ENCODE data around the gene COBL.
A peak's percentile ranks its signal among the peaks of the same experiment; 100 is the strongest.
"Not testable (repeated sequence)": the region's sequence is repeated elsewhere in the genome, so short reads cannot be mapped to it uniquely, and the experiment has no call there.

Gene COBL

DNA sequence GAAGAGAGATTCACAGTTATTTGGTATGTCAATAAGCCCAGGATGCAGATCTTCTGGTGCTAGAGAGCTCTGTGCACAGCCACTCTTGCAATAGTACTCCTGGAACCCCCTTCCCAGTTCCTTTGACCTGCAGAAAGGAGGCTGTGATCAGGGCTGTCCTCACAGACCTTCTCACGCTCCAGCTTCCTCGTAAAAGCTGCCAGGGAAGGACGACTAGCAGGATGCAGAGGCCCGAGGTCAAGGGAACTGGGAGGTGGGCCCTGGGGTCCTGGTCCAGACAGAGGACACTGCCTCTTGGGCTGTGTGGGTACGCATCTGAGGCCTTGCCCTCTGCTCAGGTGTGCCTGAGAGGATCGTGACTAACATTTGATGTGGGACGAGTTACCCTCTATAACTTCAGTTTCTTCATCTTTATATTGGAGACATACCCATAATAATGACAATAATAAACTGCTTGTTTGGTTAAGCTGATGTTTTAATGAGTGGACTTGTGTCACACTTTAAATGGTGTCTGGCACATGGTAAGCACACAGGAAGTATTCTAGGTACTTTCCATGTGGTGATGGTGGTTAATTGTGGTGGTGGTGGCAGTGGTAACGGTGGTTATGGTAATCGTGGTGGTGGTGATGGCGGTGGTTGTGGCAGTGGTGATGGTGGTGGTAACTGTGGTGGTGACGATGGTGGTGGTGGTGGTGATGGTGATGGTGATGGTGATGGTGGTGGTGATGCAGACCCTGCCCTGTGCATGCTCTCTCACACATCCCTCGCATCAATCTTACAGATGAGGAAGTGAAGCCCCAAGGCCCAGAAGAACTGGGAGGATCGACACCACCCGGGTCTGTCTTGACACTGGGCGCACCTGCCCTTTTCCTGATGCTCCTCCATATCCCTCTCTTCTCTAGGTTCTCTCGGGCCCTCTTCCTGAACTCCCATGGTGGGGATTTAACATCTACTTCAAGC lies 298.8 kb downstream of the COBL start:
- no peak for DNase-seq

DNA sequence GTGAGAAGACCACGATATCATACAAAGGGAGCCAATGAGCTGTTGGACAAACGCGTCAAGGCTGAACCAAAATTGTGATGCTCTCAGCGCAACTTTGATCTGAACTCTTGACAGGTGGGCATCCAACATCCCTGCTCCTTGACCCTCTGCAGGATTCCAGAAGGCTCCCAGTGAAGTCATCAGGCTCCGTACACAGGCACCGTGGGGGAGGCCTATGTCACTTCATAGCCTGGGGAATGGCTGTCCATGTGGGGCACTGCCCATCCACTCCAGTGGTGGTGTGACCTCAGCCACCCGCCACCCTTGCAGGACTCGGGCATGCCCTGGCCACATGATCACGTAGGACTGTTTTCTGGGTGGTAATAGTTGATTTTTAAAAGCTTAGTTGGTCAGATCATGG lies 300.1 kb downstream of the COBL start:
- no peak for DNase-seq

DNA sequence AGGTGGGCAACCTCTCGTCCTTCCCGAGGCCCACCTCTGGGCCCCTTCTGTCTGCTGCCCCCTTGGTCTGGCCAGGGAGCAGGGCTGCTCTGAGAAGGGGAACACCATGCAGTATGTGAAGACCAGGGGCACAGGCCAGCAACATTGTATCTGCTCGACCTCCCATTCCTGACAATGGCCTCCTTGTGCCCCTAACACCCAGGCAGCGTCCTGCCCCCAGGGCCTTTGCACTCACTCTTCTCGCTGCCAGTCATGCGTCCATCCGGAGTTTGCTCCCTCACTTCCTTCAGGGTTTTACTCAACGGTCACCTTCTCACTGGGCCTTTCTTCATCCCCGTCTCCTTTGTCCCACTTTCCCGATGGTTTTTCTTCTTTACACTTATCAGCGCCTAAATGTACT lies 301.0 kb downstream of the COBL start:
- DNase-seq = no peak

DNA sequence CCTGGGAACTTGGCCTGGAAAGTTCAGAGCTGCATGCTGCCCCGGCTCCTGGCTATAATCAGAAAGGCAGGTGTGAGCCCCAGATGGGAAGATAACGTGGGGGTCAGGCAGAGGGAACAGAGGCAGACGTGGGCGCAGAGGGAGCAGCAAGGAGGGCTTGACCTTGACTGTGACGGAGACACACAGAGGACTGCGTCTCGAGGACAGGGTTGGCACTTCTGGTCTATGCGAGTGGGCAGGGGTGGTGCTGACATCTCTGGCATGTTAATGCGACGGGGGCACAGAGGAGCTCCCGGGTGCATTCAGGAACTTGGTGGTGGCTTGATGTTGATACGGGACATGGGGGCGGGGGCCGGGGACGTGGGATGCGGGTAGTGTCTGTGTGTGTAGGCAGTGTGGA lies 301.8 kb downstream of the COBL start:
- no peak for DNase-seq

DNA sequence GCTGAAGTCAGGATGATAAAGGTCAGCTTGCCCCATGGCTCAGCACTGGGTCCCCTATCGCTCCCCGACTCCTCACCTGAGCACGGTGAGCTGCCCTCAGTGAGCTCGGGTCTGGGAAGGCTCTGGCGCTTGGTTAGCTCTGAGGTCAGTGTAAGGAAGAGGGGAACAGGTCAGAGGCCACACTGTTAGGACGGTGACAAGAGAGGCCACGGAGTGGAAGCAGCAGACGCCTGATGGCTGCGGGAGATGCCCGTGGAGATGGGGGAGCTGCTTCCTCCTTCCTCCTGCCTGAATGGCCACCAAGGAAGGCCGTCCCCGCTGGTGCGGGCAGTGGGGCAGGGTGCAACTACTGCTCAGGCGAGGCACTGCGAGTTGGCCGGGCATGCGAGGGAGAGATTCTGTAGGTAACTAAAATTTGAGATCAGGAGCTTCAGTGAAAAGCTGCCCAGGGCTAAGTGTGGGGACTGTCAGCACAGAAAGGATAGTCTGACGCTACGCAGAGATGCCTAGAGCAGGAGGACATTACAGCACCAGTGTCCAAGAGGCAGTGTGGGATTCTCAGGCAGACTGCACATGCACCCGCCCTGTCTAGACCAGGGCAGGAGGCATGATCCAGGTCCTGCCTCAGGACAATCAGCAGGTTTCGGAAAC lies 302.6 kb downstream of the COBL start:
- DNase-seq = no peak

DNA sequence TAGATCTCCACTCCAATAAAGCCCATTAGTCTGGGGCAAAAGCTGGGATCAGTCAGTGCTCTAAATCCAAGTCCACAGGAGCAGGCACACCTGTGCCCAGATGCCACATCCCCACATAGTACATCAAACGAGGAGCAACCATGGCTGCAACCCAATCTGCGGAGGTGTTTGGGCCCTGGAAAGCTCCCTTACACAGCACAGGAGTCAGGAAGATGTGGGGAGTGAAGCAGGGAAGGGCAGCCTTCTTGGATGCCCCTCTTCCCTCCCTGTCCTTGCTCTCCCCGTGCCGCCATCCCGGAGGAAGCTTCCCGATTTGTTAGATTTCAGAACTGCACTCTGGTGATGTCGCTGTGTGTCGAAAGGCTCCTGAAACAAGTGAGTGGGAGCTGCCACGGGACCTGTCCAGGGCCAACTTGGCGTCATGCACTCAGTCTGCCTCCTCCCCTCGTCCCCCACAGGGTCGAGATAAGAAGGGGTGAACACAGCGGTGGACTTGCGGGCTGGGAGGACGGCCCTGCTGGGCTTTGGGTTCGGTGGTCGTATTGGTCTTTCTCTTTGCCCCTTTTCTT lies 303.3 kb downstream of the COBL start:
- no peak for DNase-seq

DNA sequence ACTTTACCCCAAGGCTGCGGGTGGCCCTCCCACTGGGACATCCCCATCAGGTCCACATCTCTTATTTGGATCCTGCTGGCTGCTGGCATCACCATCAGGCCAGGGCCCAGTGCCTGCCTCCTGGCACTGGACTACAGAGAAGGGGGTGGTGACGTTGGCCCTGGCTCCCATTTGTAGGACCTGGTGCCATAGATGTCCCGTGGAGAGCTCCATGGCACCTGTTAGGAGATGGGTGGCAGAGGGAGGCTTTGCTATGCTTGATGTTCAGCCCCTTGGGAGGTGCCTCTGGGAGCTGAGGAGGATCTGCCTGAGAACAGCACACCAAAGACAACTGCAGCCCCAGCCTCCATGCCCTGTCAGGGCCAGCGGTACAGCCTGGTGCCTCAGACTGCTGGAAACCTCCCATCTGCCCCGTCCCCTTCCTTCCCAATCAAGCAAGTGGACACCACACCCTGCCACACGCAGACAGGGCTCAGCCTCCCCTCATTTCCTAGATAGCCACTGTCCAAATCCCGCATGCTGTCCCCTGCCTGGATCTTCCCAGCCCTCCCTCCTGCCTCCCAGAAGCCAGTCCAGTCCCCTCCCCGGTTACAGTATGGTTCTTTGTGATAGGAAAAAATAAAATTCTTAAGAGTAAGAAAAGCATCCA lies 303.9 kb downstream of the COBL start:
- DNase-seq = no peak

DNA sequence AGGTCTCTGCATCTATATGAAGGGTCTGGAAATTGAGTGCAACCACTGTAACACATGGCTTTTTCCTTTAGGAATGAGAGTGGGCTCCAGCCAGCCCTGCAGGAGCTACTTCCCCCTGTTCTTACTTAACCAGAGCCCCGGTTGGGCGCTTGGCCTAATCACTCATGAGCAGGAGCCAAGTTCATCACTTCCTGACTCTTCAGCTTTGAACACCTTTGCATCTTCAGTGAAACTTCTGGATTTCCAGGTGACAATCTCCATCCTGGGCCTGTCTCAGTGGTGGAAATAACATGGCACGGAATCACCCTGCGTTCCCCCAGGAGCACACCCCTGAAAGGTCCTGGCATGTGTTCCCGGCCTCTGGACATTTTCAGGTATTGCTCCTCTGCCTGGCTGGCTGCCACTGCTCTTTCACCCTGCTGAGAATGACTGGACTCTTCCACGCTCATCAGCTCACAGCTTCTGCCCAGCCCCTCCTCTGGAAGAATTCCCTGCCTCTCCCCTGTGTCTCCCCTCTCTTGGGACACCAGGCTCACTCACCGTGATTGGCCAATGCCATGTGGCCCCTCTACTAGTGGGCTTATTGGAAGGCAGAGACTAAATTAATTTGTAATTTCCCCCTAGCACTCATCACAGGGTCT lies 304.8 kb downstream of the COBL start:
- DNase-seq = no peak

DNA sequence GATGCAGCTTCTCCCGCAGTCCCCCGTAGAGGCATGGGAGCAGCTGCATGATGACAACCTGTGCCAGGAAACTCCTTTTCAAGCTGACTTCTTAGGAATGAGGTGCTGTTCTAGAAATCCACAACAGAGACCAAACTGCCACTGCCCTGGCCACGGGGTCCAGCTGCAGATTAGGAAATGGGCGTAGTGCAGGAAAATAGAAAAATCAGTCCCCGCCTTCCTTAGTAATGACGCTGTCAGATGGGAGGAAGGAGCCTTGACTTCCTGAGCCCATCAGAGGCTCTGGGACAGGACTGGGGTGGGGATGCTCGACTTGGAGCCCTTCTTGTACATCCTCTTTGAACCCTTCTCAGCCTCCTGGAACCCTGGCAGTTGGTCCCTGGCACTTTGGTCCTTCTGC lies 306.1 kb downstream of the COBL start:
- no peak for DNase-seq

DNA sequence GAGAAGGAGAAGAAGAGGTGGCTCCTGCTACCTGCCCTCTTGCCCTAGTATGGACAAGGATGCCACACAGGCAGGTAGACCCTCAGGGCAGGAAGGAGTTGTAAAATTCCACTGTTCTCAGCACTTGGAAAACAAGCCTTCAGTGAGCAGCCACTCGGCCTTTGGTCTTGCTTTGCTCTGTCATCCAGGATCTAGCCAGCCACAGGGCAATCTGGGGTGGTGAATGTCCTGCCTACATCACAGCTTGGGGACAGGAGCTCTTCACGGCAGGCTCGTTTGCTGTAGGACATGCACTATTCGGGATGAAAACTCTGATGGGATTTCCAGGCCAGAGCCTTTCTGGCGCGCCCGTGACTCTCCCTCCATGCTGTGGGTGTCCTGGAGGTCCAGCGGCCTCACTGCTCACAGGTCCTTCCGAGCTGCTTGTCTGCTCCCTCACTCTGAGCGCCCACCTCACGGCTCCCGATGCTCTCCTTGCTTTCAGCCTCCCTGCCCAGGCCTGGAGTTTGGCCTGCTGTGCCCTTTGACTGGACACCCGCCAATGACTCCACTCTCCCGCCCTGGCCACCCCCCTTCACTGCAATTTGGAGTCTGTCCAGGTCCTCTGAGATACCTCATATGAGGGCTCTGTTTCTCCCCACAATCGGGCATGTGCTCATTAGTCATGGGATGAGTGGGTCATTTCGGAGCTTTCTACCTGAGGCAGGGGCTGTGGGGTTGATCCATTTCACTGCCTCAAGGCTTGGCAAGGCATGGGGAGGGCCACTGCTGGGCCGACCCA lies 306.7 kb downstream of the COBL start:
- no peak for DNase-seq

DNA sequence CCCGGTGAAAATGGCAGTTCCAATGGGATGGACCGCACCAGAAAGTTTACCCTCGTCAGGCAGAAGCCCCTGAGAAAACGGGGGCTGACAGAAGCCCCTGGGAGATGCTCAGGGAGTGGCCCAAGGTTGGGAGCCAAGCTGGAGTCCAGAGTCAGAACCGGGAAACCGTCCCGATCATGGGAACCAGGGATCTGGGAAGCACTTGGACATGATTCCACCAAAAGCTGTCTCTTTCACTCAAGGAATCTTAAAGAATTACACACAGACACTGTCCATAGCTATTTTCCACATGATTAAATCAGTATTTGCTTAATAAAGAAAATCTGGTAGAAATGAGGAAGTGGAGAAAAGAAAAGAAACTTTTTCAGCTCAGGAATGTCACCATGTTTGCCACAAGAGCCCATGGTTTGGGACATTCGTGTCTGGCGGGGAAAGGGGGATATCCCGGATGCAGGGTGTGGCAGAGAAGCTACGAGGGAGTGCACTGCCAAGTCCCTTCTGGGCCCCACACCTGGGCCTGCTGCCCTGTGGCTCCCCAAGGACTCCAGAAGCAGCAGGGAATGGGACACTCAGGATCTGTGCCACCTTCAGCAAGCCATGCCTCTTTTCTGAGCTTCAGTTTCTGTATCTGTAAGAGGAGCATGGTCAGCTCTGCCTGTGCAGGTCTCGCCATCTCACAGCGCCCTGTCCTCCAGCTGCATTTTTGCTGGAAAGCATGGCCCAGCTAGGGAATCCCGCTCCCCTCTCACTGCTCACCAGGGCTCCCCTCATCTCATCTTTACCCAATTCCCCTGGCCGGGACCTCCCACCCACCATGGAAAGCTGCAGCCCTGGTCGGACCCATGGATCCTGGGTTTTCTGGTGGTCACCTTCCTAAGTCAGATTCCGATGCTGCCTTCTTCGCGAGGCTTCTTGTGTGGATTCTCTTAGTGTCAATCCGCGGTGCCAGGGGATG lies 308.8 kb downstream of the COBL start:
- DNase-seq = no peak

DNA sequence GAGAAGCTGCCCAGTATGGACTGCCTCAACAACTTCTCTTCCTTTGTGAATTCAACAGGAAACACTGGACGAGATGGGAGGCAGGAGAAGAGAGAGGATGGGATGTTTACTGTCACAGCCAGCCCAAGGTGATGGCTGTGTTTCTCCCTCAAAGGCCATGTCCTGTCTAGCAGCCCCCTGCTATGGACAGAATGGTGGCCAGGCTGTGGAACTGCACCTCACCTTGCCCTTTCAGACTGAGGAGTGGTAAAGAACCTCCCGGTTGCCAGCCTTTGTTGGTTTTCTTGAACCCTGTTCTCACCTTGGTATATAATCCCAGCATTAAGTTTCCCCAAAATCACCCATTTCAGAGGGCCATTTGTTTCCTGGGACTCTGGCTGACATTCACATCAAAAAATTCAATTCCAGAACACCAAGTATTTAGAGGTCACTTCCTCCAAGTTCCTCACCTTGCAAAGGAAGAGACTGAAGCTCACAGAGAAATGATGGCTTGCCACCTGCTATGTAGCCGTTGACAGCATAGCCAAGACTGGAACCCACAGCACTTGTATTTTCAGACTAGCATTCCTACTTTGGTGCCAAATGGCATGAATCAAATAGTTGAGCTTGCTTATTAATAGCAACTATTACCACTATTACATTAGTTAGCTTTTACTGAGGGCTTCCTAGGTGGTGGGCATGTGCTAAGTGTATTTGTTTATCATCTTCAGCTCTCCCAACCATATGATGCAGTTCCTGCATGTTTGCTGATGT lies 309.9 kb downstream of the COBL start:
- DNase-seq = no peak

DNA sequence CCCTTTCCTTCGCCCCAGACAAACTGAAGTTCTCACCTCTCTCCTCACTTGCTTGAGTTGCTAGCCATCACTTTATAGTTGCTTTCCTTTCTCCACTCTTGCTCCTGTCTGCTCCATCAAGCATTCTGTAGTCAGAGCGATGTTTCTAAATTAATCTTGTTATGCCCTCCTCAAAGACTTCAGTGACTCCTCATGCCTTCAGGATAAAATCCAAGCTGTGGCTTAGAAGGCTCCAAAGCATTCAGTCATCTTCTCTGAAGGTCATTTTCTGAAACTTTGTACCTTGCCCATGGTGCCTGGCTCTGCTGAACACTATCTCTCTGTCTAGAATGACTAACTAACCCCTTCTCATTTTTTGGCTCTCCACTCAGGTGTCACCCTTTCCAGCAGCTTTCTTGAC lies 311.5 kb downstream of the COBL start:
- DNase-seq = no peak

DNA sequence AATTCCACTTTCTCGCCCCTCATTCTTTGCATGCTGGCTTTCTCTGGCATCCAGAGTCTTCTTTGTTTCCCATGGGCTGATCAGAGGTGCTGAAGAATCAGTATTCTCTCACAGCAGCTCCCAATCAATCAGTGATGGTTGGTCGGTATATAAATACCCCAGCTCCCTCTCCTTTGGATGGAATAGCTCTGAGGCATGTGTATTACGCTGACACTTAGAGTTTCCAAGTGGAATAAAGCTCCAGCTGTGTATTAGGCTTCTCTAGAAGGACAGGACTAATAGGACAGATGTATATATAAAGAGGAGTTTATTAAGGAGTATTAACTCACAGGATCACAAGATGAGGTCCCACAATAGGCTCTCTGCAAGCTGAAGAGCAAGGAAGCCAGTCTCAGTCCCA lies 315.7 kb downstream of the COBL start:
- peak; percentile 8 for DNase-seq

DNA sequence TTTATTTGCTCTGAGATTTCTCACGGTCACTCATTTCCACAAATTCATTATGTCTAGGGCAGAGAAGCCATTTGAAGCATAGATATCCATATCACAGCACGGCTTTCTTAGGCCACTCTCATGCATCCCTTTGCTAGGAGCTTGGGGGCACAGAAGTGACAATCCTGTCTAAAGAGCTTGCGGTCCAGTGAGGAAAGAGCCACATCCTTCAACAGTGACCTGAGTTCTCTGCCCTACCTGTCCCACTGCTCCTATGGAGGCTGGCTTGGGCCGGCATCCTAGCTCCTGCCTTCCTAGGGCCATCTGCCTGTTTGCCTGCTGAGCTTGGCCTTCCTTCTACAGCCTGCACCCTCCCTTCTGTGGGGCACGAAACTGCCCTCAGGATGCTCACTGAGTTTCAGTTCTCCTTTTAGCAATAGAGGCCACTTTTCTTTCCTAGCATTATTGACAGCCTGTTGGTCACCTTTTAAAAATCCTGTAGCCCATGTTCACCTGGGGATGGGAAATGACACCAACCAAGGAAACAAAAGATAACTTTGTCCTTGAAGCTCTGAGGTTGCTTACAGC lies 321.8 kb downstream of the COBL start:
- DNase-seq = no peak

DNA sequence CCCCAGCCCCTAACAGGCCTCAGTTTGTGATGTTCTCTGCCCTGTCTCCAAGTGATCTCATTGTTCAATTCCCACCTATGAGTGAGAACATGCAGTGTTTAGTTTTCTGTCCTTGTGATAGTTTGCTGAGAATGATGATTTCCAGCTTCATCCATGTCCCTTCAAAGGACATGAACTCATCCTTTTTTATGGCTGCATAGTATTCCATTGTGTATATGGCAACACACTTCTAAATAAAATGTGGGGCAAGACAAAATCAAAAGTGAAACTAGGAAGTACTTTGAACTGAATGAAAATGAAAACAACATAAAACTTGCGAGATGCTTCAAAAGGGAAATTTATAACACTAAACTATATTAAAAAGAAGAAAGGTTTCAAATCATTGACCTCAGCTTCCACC lies 326.4 kb downstream of the COBL start:
- not testable (repeated sequence) for DNase-seq

DNA sequence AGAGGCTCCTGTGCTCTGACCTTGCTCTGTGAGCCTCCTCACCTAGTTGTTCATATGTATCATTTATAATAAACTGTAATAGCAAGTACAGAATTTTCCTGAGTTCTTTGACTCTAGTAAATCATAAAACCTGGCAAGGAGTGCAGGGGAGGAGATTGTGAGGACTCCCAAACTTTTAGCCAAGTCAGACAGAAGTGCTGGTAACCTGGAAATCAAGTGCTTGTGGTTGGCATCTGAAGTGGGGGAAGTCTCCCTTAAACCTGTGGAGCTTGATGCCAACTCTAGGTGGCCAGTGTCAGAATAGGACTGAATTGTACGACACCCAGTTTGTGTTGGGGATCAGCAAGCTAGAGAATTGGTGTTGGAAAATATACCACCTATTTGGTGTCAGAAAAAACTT lies 327.6 kb downstream of the COBL start:
- no peak for DNase-seq

DNA sequence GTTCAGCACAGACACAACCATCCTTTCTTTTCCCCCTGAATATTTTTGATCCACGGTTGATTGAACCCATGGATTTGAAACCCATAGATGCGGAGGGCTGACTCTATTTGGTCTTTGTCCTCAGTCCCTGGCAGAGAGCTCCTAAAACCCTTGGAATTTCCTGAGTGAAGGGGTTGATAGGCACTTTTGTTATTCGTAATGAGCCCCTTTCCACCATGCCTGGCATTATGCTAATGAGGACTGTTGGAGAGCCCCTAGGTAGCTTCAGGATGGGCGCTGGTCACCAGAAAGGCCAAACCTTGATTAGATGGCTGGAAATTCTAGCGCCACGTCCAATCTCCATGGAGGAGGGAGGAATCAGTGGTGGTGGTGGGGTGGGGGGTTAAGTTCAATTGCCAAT lies 328.1 kb downstream of the COBL start:
- no peak for DNase-seq

DNA sequence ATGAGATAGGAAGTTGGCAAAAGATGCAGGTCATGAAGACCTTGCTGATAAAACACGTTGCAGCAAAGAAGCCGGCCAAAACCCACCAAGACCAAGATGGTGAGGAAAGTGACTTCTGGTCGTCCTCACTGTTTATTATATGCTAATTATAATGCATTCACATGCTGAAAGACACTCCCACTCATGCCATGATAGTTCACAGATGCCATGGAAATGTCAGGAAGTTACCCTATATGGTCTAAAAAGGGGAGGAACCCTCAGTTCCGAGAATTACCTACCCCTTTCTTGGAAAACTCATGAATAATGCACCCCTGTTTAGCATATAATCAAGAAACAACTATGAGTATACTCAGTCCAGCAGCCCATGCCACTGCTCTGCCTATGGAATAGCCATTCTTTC lies 331.5 kb downstream of the COBL start:
- no peak for DNase-seq

DNA sequence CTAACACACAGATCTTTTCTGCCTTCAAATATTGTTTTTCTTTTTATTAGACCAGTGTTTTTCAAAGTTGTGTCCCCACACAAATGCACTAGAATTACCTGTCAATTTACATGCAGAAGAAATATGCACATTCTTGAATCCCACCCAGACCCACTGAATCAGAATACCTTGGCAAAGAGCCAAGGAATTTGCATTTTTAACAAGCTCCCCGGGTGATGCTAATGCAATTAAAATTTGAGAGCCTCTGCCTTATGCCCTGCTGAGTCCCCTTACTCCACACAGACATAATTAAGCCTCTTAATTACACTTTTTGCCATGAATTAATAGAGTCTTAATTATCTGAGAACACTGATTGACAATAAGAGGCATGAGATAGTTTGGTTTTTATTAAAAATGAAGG lies 332.8 kb downstream of the COBL start:
- DNase-seq = no peak
